H9 (cell line): Measurements from ENCODE around the gene SNAPC2. TPM values are rescaled to one million over a fixed set of nuclear protein-coding genes. Genes with fewer than 3 reads are reported as not detected.

Experiments
- DNase-seq: peaks from one replicate; pipeline ENCODE4 v3.0.0-alpha.2; 2017
- H2AFZ ChIP-seq: one replicate; pipeline ENCODE4 v1.6.1; 2013; ENCODE audit warnings: mild to moderate bottlenecking, low read length, control low read depth, moderate library complexity
- H2AK5ac ChIP-seq: 2 replicates; pipeline ENCODE4 v1.6.1; 2013; ENCODE audit warnings: low read length, control low read depth, mixed read lengths; ENCODE audit not compliant: insufficient read length
- H2BK120ac ChIP-seq: one replicate; pipeline ENCODE4 v1.6.1; 2013; ENCODE audit warnings: low read depth, mild to moderate bottlenecking, low read length, control low read depth, inconsistent platforms; ENCODE audit not compliant: poor library complexity, severe bottlenecking
- H2BK12ac ChIP-seq: 2 replicates; pipeline ENCODE4 v1.6.1; 2013; ENCODE audit warnings: low read length, control low read depth, mixed read lengths, low read depth; ENCODE audit not compliant: insufficient read length
- H2BK15ac ChIP-seq: 2 replicates; pipeline ENCODE4 v1.6.1; 2013; ENCODE audit warnings: low read depth, low read length, control low read depth
- H2BK20ac ChIP-seq: one replicate; pipeline ENCODE4 v1.6.1; 2013; ENCODE audit warnings: low read depth, mild to moderate bottlenecking, low read length, control low read depth, inconsistent platforms; ENCODE audit not compliant: poor library complexity, severe bottlenecking
- H2BK5ac ChIP-seq: 2 replicates; pipeline ENCODE4 v1.6.1; 2013; ENCODE audit warnings: low read length, control low read depth, mixed read lengths; ENCODE audit not compliant: insufficient read length
- H3K14ac ChIP-seq: 2 replicates; pipeline ENCODE4 v1.6.1; 2013; ENCODE audit warnings: low read length, control low read depth; ENCODE audit not compliant: insufficient read depth
- H3K18ac ChIP-seq: 2 replicates; pipeline ENCODE4 v1.6.1; 2013; ENCODE audit warnings: low read depth, mild to moderate bottlenecking, mixed read lengths, low read length, control low read depth; ENCODE audit not compliant: insufficient read length
- H3K23ac ChIP-seq: 2 replicates; pipeline ENCODE4 v1.6.1; 2013; ENCODE audit warnings: low read length, control low read depth, mixed read lengths, low read depth; ENCODE audit not compliant: insufficient read length
- H3K23me2 ChIP-seq: 2 replicates; pipeline ENCODE4 v1.6.1; 2013; ENCODE audit warnings: low read depth, mild to moderate bottlenecking, mixed read lengths, low read length, control low read depth; ENCODE audit not compliant: insufficient read length, poor library complexity, severe bottlenecking
- H3K27ac ChIP-seq: 2 replicates; pipeline ENCODE4 v1.5.1; 2013; ENCODE audit warnings: low read length, control low read depth, mixed read lengths, low read depth; ENCODE audit not compliant: insufficient read length
- H3K27me3 ChIP-seq: 2 replicates; pipeline ENCODE4 v1.6.1; 2013; ENCODE audit warnings: low read length, control low read depth, inconsistent platforms; ENCODE audit not compliant: insufficient read depth
- H3K4ac ChIP-seq: 2 replicates; pipeline ENCODE4 v1.6.1; 2013; ENCODE audit warnings: low read depth, mild to moderate bottlenecking, control low read depth, inconsistent platforms, low read length, moderate library complexity
- H3K4me1 ChIP-seq: 2 replicates; pipeline ENCODE4 v1.6.1; 2013; ENCODE audit warnings: low read length, control low read depth, inconsistent platforms; ENCODE audit not compliant: insufficient read depth
- H3K4me2 ChIP-seq: 2 replicates; pipeline ENCODE4 v1.6.1; 2013; ENCODE audit warnings: low read length, control low read depth, mixed read lengths; ENCODE audit not compliant: insufficient read length, insufficient read depth
- H3K56ac ChIP-seq: 2 replicates; pipeline ENCODE4 v1.6.1; 2013; ENCODE audit warnings: low read depth, mild to moderate bottlenecking, mixed read lengths, low read length, control low read depth; ENCODE audit not compliant: insufficient read length
- H3K79me1 ChIP-seq: 2 replicates; pipeline ENCODE4 v1.6.1; 2013; ENCODE audit warnings: low read depth, mild to moderate bottlenecking, moderate library complexity, low read length, control low read depth, inconsistent platforms; ENCODE audit not compliant: insufficient read depth, poor library complexity, severe bottlenecking
- H3K79me2 ChIP-seq: 2 replicates; pipeline ENCODE4 v1.6.1; 2013; ENCODE audit warnings: low read length, control low read depth, inconsistent platforms; ENCODE audit not compliant: insufficient read depth
- H3K9ac ChIP-seq: 2 replicates; pipeline ENCODE4 v1.6.1; 2013; ENCODE audit warnings: low read length, control low read depth, mixed read lengths; ENCODE audit not compliant: insufficient read length; ENCODE audit errors: extremely low read depth
- H3K9me3 ChIP-seq: one replicate; pipeline ENCODE4 v1.6.1; 2013; ENCODE audit warnings: low read depth, low read length, inconsistent platforms; ENCODE audit not compliant: control insufficient read depth
- H3T11ph ChIP-seq: one replicate; pipeline ENCODE4 v1.6.1; 2013; ENCODE audit warnings: mild to moderate bottlenecking, low read length, control low read depth, inconsistent platforms
- H4K20me1 ChIP-seq: one replicate; pipeline ENCODE4 v1.6.1; 2013; ENCODE audit not compliant: control insufficient read depth, insufficient read length, insufficient read depth
- H4K5ac ChIP-seq: 2 replicates; pipeline ENCODE4 v1.6.1; 2013; ENCODE audit warnings: low read depth, mild to moderate bottlenecking, mixed read lengths, low read length, control low read depth; ENCODE audit not compliant: insufficient read length
- H4K8ac ChIP-seq: replicated peaks from 2 replicates; pipeline ENCODE4 v1.6.1; 2013; ENCODE audit warnings: low read length, control low read depth, mixed read lengths, low read depth; ENCODE audit not compliant: insufficient read length
- H4K91ac ChIP-seq: 2 replicates; pipeline ENCODE4 v1.6.1; 2013; ENCODE audit warnings: low read depth, mild to moderate bottlenecking, moderate library complexity, mixed read lengths, low read length, control low read depth; ENCODE audit not compliant: insufficient read length
- H3K27ac Mint-ChIP-seq, 3 experiments: 2 replicates in 2 of 3; 3 replicates in 1 of 3; pipeline ENCODE4 v1.8.0; 2020 to 2021; ENCODE audit warnings: mixed read lengths in 3 of 3, mild to moderate bottlenecking in 1 of 3, moderate library complexity in 1 of 3
- H3K27me3 Mint-ChIP-seq: 2 replicates; pipeline ENCODE4 v1.8.0; 2021; ENCODE audit warnings: low read depth, mild to moderate bottlenecking, moderate library complexity, mixed read lengths
- H3K36me3 Mint-ChIP-seq, 3 experiments: 2 replicates in 2 of 3; 3 replicates in 1 of 3; pipeline ENCODE4 v1.8.0; 2020 to 2021; ENCODE audit warnings: low read depth in 3 of 3, mixed read lengths in 3 of 3; ENCODE audit not compliant: insufficient read depth in 1 of 3
- H3K4me1 Mint-ChIP-seq, 2 experiments: 2 replicates each; pipeline ENCODE4 v1.8.0; 2020; ENCODE audit warnings: mixed read lengths in 2 of 2
- H3K4me3 Mint-ChIP-seq, 2 experiments: 2 replicates in 1 of 2; 3 replicates in 1 of 2; pipeline ENCODE4 v1.8.0; 2020 to 2021; ENCODE audit warnings: mild to moderate bottlenecking in 2 of 2, mixed read lengths in 2 of 2, moderate library complexity in 1 of 2
- H3K9me3 Mint-ChIP-seq, 2 experiments: 2 replicates in 1 of 2; 3 replicates in 1 of 2; pipeline ENCODE4 v1.8.0; 2020; ENCODE audit warnings: mild to moderate bottlenecking in 2 of 2, mixed read lengths in 2 of 2, moderate library complexity in 1 of 2
- CTCF ChIP-seq: fragments of 200-600 bp; sonication (generic); conservative IDR thresholded peaks from 3 replicates; pipeline ENCODE4 v1.8.0; 2021; ENCODE audit warnings: antibody characterized with exemption, mild to moderate bottlenecking
- WGBS: extraction: QIAGEN DNeasy Blood & Tissue Kit; methylation state at CpG from one replicate; pipeline ENCODE4 v1.1.7; 2013; ENCODE audit warnings: missing lambda C conversion rate, low lambda C conversion rate, mixed read lengths; ENCODE audit not compliant: insufficient read length; ENCODE audit errors: extremely low coverage; 5-methylcytosine and 5-hydroxymethylcytosine counted together
- total RNA-seq: library from RNA; stranded (reverse); gene quantifications from 2 replicates; pipeline ENCODE4 v1.2.1, GENCODE V29; 2021

Gene SNAPC2
- total RNA-seq, 1 experiment from 2014 or later: 17.8 TPM

DNA sequence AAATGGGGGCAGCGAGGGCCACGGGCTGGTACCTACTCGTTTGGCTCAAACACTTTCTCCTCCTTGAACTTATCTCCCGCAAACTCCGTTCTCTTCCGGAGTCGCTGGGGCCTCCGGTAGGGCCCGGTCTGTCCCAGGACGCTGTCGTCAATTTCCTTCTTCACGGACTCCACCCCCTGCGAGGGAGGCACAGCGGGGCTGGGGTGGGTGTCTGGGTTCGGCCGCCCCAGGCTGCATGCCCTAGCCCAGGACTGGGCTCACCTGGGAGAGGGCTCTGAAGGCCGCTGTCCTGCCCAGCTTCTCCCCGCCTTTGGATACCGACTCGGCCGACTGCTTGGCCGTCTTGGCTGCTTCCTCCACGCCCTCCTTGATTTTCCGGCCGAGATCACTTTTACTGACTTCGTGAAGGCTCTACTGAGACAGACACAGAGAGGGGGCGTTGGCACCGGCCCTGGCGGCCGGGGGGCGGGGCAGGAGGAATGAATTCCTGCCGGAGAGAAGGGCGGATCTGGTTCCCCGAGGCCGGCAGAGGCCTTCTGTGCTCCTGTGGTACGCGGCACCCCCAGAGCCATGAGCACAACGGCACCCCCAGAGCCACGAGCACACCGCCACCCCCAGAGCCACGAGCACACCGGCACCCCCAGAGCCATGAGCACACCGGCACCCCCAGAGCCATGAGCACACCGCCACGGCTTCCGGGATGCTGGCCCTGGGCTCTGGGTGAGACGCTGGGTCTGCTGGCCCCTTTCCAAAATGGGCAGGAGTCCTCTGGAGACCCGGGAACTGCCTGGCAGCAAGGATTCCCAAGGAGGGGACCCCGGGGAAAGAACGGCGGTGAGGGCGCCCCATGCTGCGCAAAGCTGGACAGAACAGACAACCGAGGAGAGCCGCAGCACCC is 13.9 kb downstream of the SNAPC2 start:
- Mint-ChIP-seq H3K9me3 (no peaks in the 10 kb centered on the region), H3K27ac (no peak overlapping the region; a peak in 1 of 7 replicates), H3K4me3 (no peak overlapping the region), H3K27me3 (no peaks in the 10 kb centered on the region), H3K36me3 (peaks cover 31 to 77% (median 67%) of the 10 kb centered on the region in 3 experiments; a peak in 6 of 7 replicates), H3K4me1 (peaks cover 0 to under 1% of the 10 kb centered on the region in 2 experiments; a peak in 1 of 4 replicates)
- Histone ChIP-seq H2BK120ac (no peak overlapping the region), H2AK5ac (no peak overlapping the region), H2BK12ac (no peak overlapping the region), H3K14ac (no peak overlapping the region), H3K18ac (no peak overlapping the region), H2BK5ac (no peak overlapping the region), H3K9ac (no peak overlapping the region), H4K5ac (no peak overlapping the region), H4K20me1 (no peaks in the 10 kb centered on the region), H2BK20ac (no peak overlapping the region), H3K23ac (no peak overlapping the region), H3T11ph (no peak overlapping the region), H4K91ac (no peak overlapping the region), H3K4me1 (no peaks in the 10 kb centered on the region), H2BK15ac (no peak overlapping the region), H3K4ac (no peak overlapping the region), H3K79me2 (no peaks in the 10 kb centered on the region), H3K4me2 (no peak overlapping the region), H4K8ac (no peak overlapping the region), H3K9me3 (no peaks in the 10 kb centered on the region), H3K27ac (no peak overlapping the region), H2AFZ (no peak overlapping the region), H3K23me2 (no peaks in the 10 kb centered on the region), H3K56ac (no peak overlapping the region), H3K27me3 (no peaks in the 10 kb centered on the region), H3K79me1 (no peaks in the 10 kb centered on the region)
- no CpG with 5 or more reads among the region's 55 CpGs for WGBS
- TF ChIP-seq CTCF: no peak
- DNase-seq: no peak
